ENCODE measurements around the gene UBE2G1.

GRCh38 chr17:4287710-4288109, 78.8 kb downstream of the UBE2G1 start:
- no peak for TF ChIP-seq REST (IDR thresholded peaks at IDR 0.05; ENCODE audit: borderline replicate concordance in 1 of 2, low read depth in 1 of 2, low read length in 2 of 2)
- TF ChIP-seq USF2 (IDR thresholded peaks at IDR 0.05; ENCODE audit: low read depth, low read length) = no peak
- TF ChIP-seq USF2 (CRISPR knock-in tag; IDR thresholded peaks at IDR 0.05; ENCODE audit: borderline replicate concordance) = no peak
- TF ChIP-seq ZNF784 (CRISPR knock-in tag; IDR thresholded peaks at IDR 0.05; ENCODE audit: borderline replicate concordance) = no peak
- no peak for TF ChIP-seq CTCF (CRISPR knock-in tag; IDR thresholded peaks at IDR 0.05)
- TF ChIP-seq HMGXB4 (CRISPR knock-in tag; IDR thresholded peaks at IDR 0.05; ENCODE audit: borderline replicate concordance in 1 of 2, low read depth in 1 of 2) = no peak
- TF ChIP-seq SRSF1 (optimal IDR thresholded peaks at IDR 0.05; ENCODE audit: low read depth, low read length) = no peak
- TF ChIP-seq ZNF17 (CRISPR knock-in tag; IDR thresholded peaks at IDR 0.05) = no peak
- no peak for TF ChIP-seq ETV6 (CRISPR knock-in tag; conservative IDR thresholded peaks at IDR 0.05)
- no peak for TF ChIP-seq FOXP1 (IDR thresholded peaks at IDR 0.05)
- TF ChIP-seq FOXP1 (CRISPR knock-in tag; IDR thresholded peaks at IDR 0.05) = no peak
- no peak for TF ChIP-seq BCL6 (CRISPR knock-in tag; IDR thresholded peaks at IDR 0.05)
- no peak for TF ChIP-seq CCDC6 (CRISPR knock-in tag; IDR thresholded peaks at IDR 0.05)

Data from HepG2 (cell line).